ENCODE results near the gene GTF2B.

DNA sequence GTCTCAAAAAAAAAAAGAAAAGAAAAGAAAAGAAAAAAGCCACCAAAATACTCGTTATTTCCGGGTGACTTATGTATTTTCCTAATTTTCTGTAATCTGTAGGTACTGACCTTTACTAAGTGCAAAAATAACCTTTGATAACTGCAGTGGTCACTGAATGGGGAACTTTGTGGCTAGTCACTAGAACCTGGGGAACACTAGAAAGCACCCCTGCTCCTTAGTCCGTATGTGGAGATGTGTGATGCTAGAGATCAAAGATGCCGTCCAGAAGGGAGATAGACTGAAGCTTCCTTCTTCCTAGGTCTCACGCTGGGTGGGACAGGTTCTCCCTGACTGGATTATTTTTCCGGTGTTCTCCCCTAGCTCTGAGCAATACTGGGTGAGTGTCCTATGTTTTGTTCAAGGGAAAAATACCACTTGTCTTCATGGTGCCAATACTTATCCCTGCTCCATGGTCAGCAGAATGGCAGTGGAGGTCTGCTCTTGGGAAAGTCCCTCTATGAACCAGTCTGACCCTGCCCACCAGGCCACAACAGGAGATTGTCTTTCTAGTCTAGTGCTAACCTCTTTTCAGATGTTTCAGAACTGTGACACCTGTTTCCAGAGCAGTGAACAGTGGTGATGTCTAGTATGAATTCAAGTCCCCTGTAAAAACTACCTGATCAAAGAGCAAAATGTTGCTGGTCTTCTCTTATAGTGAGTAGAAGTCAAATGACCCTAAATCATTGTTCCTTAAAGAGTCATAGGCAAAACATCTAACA lies 39.9 kb downstream of the GTF2B start:
- TF ChIP-seq, protein P1, sequence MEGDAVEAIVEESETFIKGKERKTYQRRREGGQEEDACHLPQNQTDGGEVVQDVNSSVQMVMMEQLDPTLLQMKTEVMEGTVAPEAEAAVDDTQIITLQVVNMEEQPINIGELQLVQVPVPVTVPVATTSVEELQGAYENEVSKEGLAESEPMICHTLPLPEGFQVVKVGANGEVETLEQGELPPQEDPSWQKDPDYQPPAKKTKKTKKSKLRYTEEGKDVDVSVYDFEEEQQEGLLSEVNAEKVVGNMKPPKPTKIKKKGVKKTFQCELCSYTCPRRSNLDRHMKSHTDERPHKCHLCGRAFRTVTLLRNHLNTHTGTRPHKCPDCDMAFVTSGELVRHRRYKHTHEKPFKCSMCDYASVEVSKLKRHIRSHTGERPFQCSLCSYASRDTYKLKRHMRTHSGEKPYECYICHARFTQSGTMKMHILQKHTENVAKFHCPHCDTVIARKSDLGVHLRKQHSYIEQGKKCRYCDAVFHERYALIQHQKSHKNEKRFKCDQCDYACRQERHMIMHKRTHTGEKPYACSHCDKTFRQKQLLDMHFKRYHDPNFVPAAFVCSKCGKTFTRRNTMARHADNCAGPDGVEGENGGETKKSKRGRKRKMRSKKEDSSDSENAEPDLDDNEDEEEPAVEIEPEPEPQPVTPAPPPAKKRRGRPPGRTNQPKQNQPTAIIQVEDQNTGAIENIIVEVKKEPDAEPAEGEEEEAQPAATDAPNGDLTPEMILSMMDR (IDR thresholded peaks at IDR 0.05): no peak
- TF ChIP-seq EP300 (IDR thresholded peaks at IDR 0.05): no peak

All from ovary (tissue), 3 donors.